Caco-2 (cell line): Measurements from ENCODE around the gene LRP1B. TPM values are rescaled to one million over a fixed set of nuclear protein-coding genes. Genes with fewer than 3 reads are reported as not detected.

Experiments
- BruUV-seq: library from RNA; stranded (reverse); fragments of 400-500 nt; replicated peaks from 2 replicates; lab custom pipeline; 2021; lab: Mats Ljungman, UMichigan
- CTCF ChIA-PET: fragments of 300-600 bp; sonication (Branson Sonifier 250); formaldehyde crosslinking; loops from one replicate; lab custom pipeline; 2022; ENCODE audit warnings: antibody characterized with exemption; lab: Charles Lee
- POLR2A ChIA-PET: fragments of 300-600 bp; sonication (Branson Sonifier 250); formaldehyde crosslinking; loops from one replicate; lab custom pipeline; 2022; ENCODE audit warnings: antibody characterized with exemption; lab: Charles Lee
- DNase-seq, 2 experiments: peaks; one replicate each; pipeline versions ENCODE4 v3.0.0 to v3.0.0-alpha.2; 2020 to 2022
- H3K27me3 ChIP-seq: replicated peaks from 2 replicates; pipeline ENCODE4 v1.6.0; 2011; ENCODE audit warnings: low read length; ENCODE audit not compliant: control insufficient read depth, insufficient read depth
- H3K36me3 ChIP-seq: 2 replicates; pipeline ENCODE4 v1.5.1; 2011; ENCODE audit warnings: low read length; ENCODE audit not compliant: control insufficient read depth, insufficient read depth
- H3K4me1 ChIP-seq: fragments of 250-450 bp; sonication (Bioruptor Pico); 2 replicates; pipeline ENCODE4 v1.5.1; 2020; ENCODE audit warnings: mild to moderate bottlenecking
- H3K4me3 ChIP-seq: 2 replicates; pipeline ENCODE4 v1.5.1; 2011; ENCODE audit warnings: low read depth, mild to moderate bottlenecking, control low read depth, low read length
- H3K9me3 ChIP-seq: fragments of 250-450 bp; sonication (Bioruptor Pico); 2 replicates; pipeline ENCODE4 v1.5.1; 2020; ENCODE audit warnings: mild to moderate bottlenecking, moderate library complexity
- H3K27ac Mint-ChIP-seq: one replicate; pipeline ENCODE4 v1.8.0; 2022; ENCODE audit warnings: mixed read lengths; ENCODE audit not compliant: unreplicated experiment
- H3K27me3 Mint-ChIP-seq: one replicate; pipeline ENCODE4 v1.8.0; 2022; ENCODE audit warnings: mixed read lengths; ENCODE audit not compliant: insufficient read depth, unreplicated experiment
- H3K36me3 Mint-ChIP-seq: one replicate; pipeline ENCODE4 v1.8.0; 2022; ENCODE audit warnings: mild to moderate bottlenecking, mixed read lengths; ENCODE audit not compliant: insufficient read depth, unreplicated experiment
- H3K4me1 Mint-ChIP-seq: one replicate; pipeline ENCODE4 v1.8.0; 2022; ENCODE audit warnings: low read depth, mixed read lengths; ENCODE audit not compliant: unreplicated experiment
- H3K4me3 Mint-ChIP-seq: one replicate; pipeline ENCODE4 v1.8.0; 2022; ENCODE audit warnings: mild to moderate bottlenecking, moderate library complexity, mixed read lengths; ENCODE audit not compliant: unreplicated experiment
- H3K9me3 Mint-ChIP-seq: one replicate; pipeline ENCODE4 v1.8.0; 2022; ENCODE audit warnings: mixed read lengths; ENCODE audit not compliant: unreplicated experiment
- intact Hi-C: fragments of 100-400 bp; cut with micrococcal nuclease; formaldehyde crosslinking; loops from one replicate; pipeline ENCODE4 v1.10.0; 2022; ENCODE audit not compliant: unreplicated experiment
- total RNA-seq: library from RNA; stranded (reverse); gene quantifications from 2 replicates; pipeline ENCODE4 v1.2.3, GENCODE V29; 2022
- TF ChIP-seq, protein P1 (sequence below), 2 experiments: fragments of 200-600 bp in 1 of 2; IDR thresholded peaks; 1 replicate in 1 of 2; 2 replicates in 1 of 2; pipeline versions ENCODE4 v1.5.1 to v1.8.0; 2011 to 2022; ENCODE audit warnings: antibody characterized with exemption in 1 of 2, control low read depth in 1 of 2, inconsistent platforms in 1 of 2, low read depth in 1 of 2, low read length in 1 of 2, mild to moderate bottlenecking in 1 of 2, moderate library complexity in 1 of 2; ENCODE audit not compliant: insufficient read depth in 1 of 2, severe bottlenecking in 1 of 2, unreplicated experiment in 1 of 2

The LRP1B gene
- total RNA-seq, 1 experiment from 2014 or later = not detected

- H3K9me3 ChIP-seq = no peaks in the 10 kb centered on the region
- intact Hi-C loops = no loop called here
- Mint-ChIP-seq H3K36me3 (no peaks in the 10 kb centered on the region), H3K27me3 (peaks cover 5% of the 10 kb centered on the region), H3K9me3 (no peaks in the 10 kb centered on the region), H3K27ac (no peak overlapping the region), H3K4me1 (no peaks in the 10 kb centered on the region), H3K4me3 (no peak overlapping the region)
- TF ChIP-seq, protein P1, sequence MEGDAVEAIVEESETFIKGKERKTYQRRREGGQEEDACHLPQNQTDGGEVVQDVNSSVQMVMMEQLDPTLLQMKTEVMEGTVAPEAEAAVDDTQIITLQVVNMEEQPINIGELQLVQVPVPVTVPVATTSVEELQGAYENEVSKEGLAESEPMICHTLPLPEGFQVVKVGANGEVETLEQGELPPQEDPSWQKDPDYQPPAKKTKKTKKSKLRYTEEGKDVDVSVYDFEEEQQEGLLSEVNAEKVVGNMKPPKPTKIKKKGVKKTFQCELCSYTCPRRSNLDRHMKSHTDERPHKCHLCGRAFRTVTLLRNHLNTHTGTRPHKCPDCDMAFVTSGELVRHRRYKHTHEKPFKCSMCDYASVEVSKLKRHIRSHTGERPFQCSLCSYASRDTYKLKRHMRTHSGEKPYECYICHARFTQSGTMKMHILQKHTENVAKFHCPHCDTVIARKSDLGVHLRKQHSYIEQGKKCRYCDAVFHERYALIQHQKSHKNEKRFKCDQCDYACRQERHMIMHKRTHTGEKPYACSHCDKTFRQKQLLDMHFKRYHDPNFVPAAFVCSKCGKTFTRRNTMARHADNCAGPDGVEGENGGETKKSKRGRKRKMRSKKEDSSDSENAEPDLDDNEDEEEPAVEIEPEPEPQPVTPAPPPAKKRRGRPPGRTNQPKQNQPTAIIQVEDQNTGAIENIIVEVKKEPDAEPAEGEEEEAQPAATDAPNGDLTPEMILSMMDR (IDR thresholded peaks at IDR 0.05; ENCODE audit: insufficient read depth in 1 of 2, low read depth in 1 of 2, low read length in 1 of 2, severe bottlenecking in 1 of 2, unreplicated experiment in 1 of 2) = no peak
- ChIA-PET POLR2A (no interaction called here), CTCF (no interaction called here)
- BruUV-seq = no TSS peak
- DNase-seq = no peak
- H3K27me3 ChIP-seq = no peaks in the 10 kb centered on the region
- no peaks in the 10 kb centered on the region for H3K4me1 ChIP-seq
- no peak overlapping the region for H3K4me3 ChIP-seq
- no peaks in the 10 kb centered on the region for H3K36me3 ChIP-seq
Observed at GRCh38 chr2:141728886-141729285, 401.9 kb downstream of the LRP1B start.

GRCh38 chr2:141728142-141728541 lies 402.7 kb downstream of the LRP1B start:
- intact Hi-C loops = no loop called here
- Histone ChIP-seq H3K9me3 (no peaks in the 10 kb centered on the region), H3K4me1 (no peaks in the 10 kb centered on the region), H3K4me3 (no peak overlapping the region), H3K27me3 (no peaks in the 10 kb centered on the region), H3K36me3 (no peaks in the 10 kb centered on the region)
- Mint-ChIP-seq H3K4me1 (no peaks in the 10 kb centered on the region), H3K9me3 (no peaks in the 10 kb centered on the region), H3K27me3 (peaks cover 3% of the 10 kb centered on the region), H3K4me3 (no peak overlapping the region), H3K36me3 (no peaks in the 10 kb centered on the region), H3K27ac (no peak overlapping the region)
- no peak for DNase-seq
- POLR2A ChIA-PET = no interaction called here
- CTCF ChIA-PET = no interaction called here
- TF ChIP-seq, protein P1 (IDR thresholded peaks at IDR 0.05; ENCODE audit: insufficient read depth in 1 of 2, low read depth in 1 of 2, low read length in 1 of 2, severe bottlenecking in 1 of 2, unreplicated experiment in 1 of 2) = no peak
- no TSS peak for BruUV-seq

GRCh38 chr2:141724426-141724825 lies 406.4 kb downstream of the LRP1B start:
- Mint-ChIP-seq H3K4me3 (no peak overlapping the region), H3K27me3 (peaks cover 3% of the 10 kb centered on the region), H3K9me3 (no peaks in the 10 kb centered on the region), H3K4me1 (no peaks in the 10 kb centered on the region), H3K36me3 (no peaks in the 10 kb centered on the region), H3K27ac (no peak overlapping the region)
- DNase-seq = no peak
- POLR2A ChIA-PET = no interaction called here
- H3K27me3 ChIP-seq = no peaks in the 10 kb centered on the region
- CTCF ChIA-PET = no interaction called here
- BruUV-seq = no TSS peak
- no peak overlapping the region for H3K4me3 ChIP-seq
- H3K9me3 ChIP-seq = no peaks in the 10 kb centered on the region
- no peaks in the 10 kb centered on the region for H3K4me1 ChIP-seq
- TF ChIP-seq, protein P1 (IDR thresholded peaks at IDR 0.05; ENCODE audit: insufficient read depth in 1 of 2, low read depth in 1 of 2, low read length in 1 of 2, severe bottlenecking in 1 of 2, unreplicated experiment in 1 of 2) = no peak
- intact Hi-C loops = no loop called here
- no peaks in the 10 kb centered on the region for H3K36me3 ChIP-seq
